GM23338 (cell line): Measurements from ENCODE around the gene CD2. TPM values are rescaled to one million over a fixed set of nuclear protein-coding genes. Genes with fewer than 3 reads are reported as not detected.

ENCODE experiments used
- ATAC-seq: fragments of 200-7000 bp; cut with Tn5 transposase; 3 replicates; pipeline ENCODE4 v1.9.1; 2020
- DNase-seq: peaks from one replicate; pipeline ENCODE4 v3.0.0-alpha.2; 2015; ENCODE audit warnings: low spot score
- H2AFZ ChIP-seq: fragments of 200-600 bp; sonication (generic); 2 replicates; pipeline ENCODE4 v1.8.0; 2016; ENCODE audit warnings: antibody characterized with exemption, mild to moderate bottlenecking, moderate library complexity
- H3F3A ChIP-seq: fragments of 200-600 bp; sonication (generic); replicated peaks from 2 replicates; pipeline ENCODE4 v1.8.0; 2017; ENCODE audit warnings: antibody characterized with exemption, mixed run types, low read depth
- H3K27ac ChIP-seq: fragments of 200-600 bp; sonication (generic); 2 replicates; pipeline ENCODE4 v1.6.1; 2016; ENCODE audit warnings: low read depth
- H3K27me3 ChIP-seq: fragments of 200-600 bp; sonication (generic); 2 replicates; pipeline ENCODE4 v1.8.0; 2016; ENCODE audit warnings: mild to moderate bottlenecking, mixed run types, moderate library complexity; ENCODE audit not compliant: insufficient read depth
- H3K36me3 ChIP-seq: fragments of 200-600 bp; sonication (generic); 2 replicates; pipeline ENCODE4 v1.8.0; 2016; ENCODE audit warnings: mild to moderate bottlenecking; ENCODE audit not compliant: insufficient read depth
- H3K4me1 ChIP-seq: fragments of 200-600 bp; sonication (generic); 2 replicates; pipeline ENCODE4 v1.8.0; 2016; ENCODE audit warnings: mild to moderate bottlenecking, moderate library complexity; ENCODE audit not compliant: insufficient read depth
- H3K4me2 ChIP-seq: fragments of 200-600 bp; sonication (generic); 2 replicates; pipeline ENCODE4 v1.7.1; 2017; ENCODE audit warnings: mixed run types
- H3K4me3 ChIP-seq: fragments of 200-600 bp; sonication (generic); 2 replicates; pipeline ENCODE4 v1.6.1; 2016; ENCODE audit warnings: mixed run types
- H3K79me2 ChIP-seq: fragments of 200-600 bp; sonication (generic); replicated peaks from 2 replicates; pipeline ENCODE4 v1.8.0; 2017; ENCODE audit warnings: mild to moderate bottlenecking; ENCODE audit not compliant: insufficient read depth
- H3K9me2 ChIP-seq: fragments of 200-600 bp; sonication (generic); 2 replicates; pipeline ENCODE4 v1.8.0; 2017; ENCODE audit not compliant: insufficient read depth
- H4K20me1 ChIP-seq: fragments of 200-600 bp; sonication (generic); replicated peaks from 2 replicates; pipeline ENCODE4 v1.8.0; 2017; ENCODE audit warnings: mild to moderate bottlenecking; ENCODE audit not compliant: insufficient read depth
- H3K27ac Mint-ChIP-seq: 2 replicates; pipeline ENCODE4 v1.8.0; 2020; ENCODE audit warnings: inconsistent platforms, mild to moderate bottlenecking, moderate library complexity, mixed read lengths
- H3K27me3 Mint-ChIP-seq: 3 replicates; pipeline ENCODE4 v1.8.0; 2022; ENCODE audit warnings: low read depth, mild to moderate bottlenecking, moderate library complexity, mixed read lengths, inconsistent platforms; ENCODE audit not compliant: insufficient read depth, poor library complexity
- H3K36me3 Mint-ChIP-seq: 3 replicates; pipeline ENCODE4 v1.8.0; 2021; ENCODE audit warnings: low read depth, mild to moderate bottlenecking, inconsistent platforms, moderate library complexity, mixed read lengths
- H3K4me1 Mint-ChIP-seq: 3 replicates; pipeline ENCODE4 v1.8.0; 2020; ENCODE audit warnings: mild to moderate bottlenecking, inconsistent platforms, mixed read lengths
- H3K4me3 Mint-ChIP-seq: 3 replicates; pipeline ENCODE4 v1.8.0; 2021; ENCODE audit warnings: moderate library complexity, mild to moderate bottlenecking, inconsistent platforms, mixed read lengths
- H3K9me3 Mint-ChIP-seq: 3 replicates; pipeline ENCODE4 v1.8.0; 2020; ENCODE audit warnings: moderate library complexity, mild to moderate bottlenecking, inconsistent platforms, mixed read lengths
- CREB1 ChIP-seq: fragments of 250-450 bp; sonication (Bioruptor Pico); IDR thresholded peaks from 2 replicates; pipeline ENCODE4 v1.5.0; 2020; ENCODE audit warnings: low read depth, mild to moderate bottlenecking, moderate library complexity
- EZH2phosphoT487 ChIP-seq: fragments of 200-600 bp; sonication (generic); IDR thresholded peaks from one replicate; pipeline ENCODE4 v1.8.1; 2018; ENCODE audit warnings: antibody characterized with exemption; ENCODE audit not compliant: unreplicated experiment
- JUNB ChIP-seq: IDR thresholded peaks from one replicate; pipeline ENCODE4 v1.6.1; 2016; ENCODE audit warnings: antibody characterized with exemption; ENCODE audit not compliant: unreplicated experiment
- POLR2AphosphoS5 ChIP-seq: IDR thresholded peaks from 2 replicates; pipeline ENCODE4 v1.6.1; 2016; ENCODE audit warnings: antibody characterized with exemption, low read depth
- STAT1 ChIP-seq: IDR thresholded peaks from one replicate; pipeline ENCODE4 v1.6.1; 2016; ENCODE audit warnings: antibody characterized with exemption; ENCODE audit not compliant: unreplicated experiment
- polyA plus RNA-seq: library from polyadenylated mRNA; unstranded; fragments of >200 nt; fragmentation: Nextera tagmentation; extraction: Ambion mirVana; gene quantifications from 2 replicates; pipeline ENCODE4 v1.2.1, GENCODE V29; 2016
- total RNA-seq: library from RNA; depleted of rRNA; stranded (reverse); fragments of >200 nt; shearing (Covaris generic); gene quantifications from 2 replicates; pipeline ENCODE4 v1.2.3, GENCODE V29; 2014
- TF ChIP-seq, protein P1 (sequence below): IDR thresholded peaks from 2 replicates; pipeline ENCODE4 v1.6.1; 2016; ENCODE audit warnings: antibody characterized with exemption
- TF ChIP-seq, protein P2 (sequence below): fragments of 250-450 bp; sonication (Bioruptor Pico); IDR thresholded peaks from 2 replicates; pipeline ENCODE4 v1.5.0; 2020; ENCODE audit warnings: mild to moderate bottlenecking, moderate library complexity
- TF ChIP-seq, protein P3 (sequence below), 2 experiments: fragments of 200-600 bp in 1 of 2; sonication (generic) in 1 of 2; conservative IDR thresholded peaks; 2 replicates each; pipeline versions ENCODE4 v1.5.1 to v1.6.1; 2016 to 2017; ENCODE audit warnings: antibody characterized with exemption in 2 of 2, low read depth in 2 of 2, mild to moderate bottlenecking in 2 of 2, moderate library complexity in 1 of 2

The CD2 gene
- total and polyA plus RNA-seq, 2 experiments from 2014 or later: not detected

DNA sequence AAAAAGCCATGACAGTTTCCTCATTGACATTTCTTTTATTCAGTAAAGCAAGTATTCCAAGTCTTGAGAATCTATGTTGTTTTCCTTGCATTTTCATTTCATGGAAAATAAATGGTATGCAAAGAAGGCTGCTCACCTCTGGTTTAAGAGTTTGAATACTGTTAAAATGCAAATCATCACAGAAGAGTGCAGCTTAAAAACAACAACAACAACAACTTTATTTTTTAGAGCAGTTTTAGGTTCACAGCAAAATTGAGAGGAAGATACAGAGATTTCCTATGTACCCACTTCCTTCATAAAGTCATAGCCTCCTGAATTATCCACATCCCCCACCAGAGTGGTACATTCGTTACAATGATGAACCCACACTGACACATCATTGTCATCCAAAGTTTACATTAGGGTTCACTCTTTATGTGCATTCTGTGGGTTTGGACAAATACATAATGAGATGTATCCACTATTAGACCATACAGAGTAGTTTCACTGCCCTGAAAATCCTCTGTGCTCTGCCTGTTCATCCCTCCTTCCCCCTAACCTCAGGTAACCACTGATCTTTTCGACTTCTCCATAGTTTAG is 39.2 kb downstream of the CD2 start:
- Histone ChIP-seq H3K4me3 (no peak overlapping the region), H3K27me3 (no peaks in the 10 kb centered on the region), H3K4me1 (peaks cover 8% of the 10 kb centered on the region; the same call in 1 of the 2 replicates), H3K36me3 (0 out of 2 replicates have a peak, but pooled peaks cover 4% of the 10 kb centered on the region), H4K20me1 (no peaks in the 10 kb centered on the region), H3K27ac (no peak overlapping the region), H3K79me2 (no peaks in the 10 kb centered on the region), H3K4me2 (no peak overlapping the region), H3F3A (no peaks in the 10 kb centered on the region), H3K9me2 (peaks cover 17% of the 10 kb centered on the region), H2AFZ (no peak overlapping the region)
- no peak for ATAC-seq
- H3K9me3 Mint-ChIP-seq: peaks cover 2% of the 10 kb centered on the region; the same call in 2 of the 3 replicates
- H3K36me3 Mint-ChIP-seq: no peaks in the 10 kb centered on the region
- no peak for DNase-seq
- H3K4me1 Mint-ChIP-seq: peaks cover 12% of the 10 kb centered on the region
- H3K4me3 Mint-ChIP-seq: no peak overlapping the region
- no peak overlapping the region for H3K27ac Mint-ChIP-seq
- H3K27me3 Mint-ChIP-seq: peaks cover 2% of the 10 kb centered on the region
- TF ChIP-seq STAT1 (no peak), POLR2AphosphoS5 (no peak), JUNB (no peak), EZH2phosphoT487 (no peak), CREB1 (no peak)
- TF ChIP-seq, protein P1, sequence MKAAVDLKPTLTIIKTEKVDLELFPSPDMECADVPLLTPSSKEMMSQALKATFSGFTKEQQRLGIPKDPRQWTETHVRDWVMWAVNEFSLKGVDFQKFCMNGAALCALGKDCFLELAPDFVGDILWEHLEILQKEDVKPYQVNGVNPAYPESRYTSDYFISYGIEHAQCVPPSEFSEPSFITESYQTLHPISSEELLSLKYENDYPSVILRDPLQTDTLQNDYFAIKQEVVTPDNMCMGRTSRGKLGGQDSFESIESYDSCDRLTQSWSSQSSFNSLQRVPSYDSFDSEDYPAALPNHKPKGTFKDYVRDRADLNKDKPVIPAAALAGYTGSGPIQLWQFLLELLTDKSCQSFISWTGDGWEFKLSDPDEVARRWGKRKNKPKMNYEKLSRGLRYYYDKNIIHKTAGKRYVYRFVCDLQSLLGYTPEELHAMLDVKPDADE: no peak
- TF ChIP-seq, protein P2, sequence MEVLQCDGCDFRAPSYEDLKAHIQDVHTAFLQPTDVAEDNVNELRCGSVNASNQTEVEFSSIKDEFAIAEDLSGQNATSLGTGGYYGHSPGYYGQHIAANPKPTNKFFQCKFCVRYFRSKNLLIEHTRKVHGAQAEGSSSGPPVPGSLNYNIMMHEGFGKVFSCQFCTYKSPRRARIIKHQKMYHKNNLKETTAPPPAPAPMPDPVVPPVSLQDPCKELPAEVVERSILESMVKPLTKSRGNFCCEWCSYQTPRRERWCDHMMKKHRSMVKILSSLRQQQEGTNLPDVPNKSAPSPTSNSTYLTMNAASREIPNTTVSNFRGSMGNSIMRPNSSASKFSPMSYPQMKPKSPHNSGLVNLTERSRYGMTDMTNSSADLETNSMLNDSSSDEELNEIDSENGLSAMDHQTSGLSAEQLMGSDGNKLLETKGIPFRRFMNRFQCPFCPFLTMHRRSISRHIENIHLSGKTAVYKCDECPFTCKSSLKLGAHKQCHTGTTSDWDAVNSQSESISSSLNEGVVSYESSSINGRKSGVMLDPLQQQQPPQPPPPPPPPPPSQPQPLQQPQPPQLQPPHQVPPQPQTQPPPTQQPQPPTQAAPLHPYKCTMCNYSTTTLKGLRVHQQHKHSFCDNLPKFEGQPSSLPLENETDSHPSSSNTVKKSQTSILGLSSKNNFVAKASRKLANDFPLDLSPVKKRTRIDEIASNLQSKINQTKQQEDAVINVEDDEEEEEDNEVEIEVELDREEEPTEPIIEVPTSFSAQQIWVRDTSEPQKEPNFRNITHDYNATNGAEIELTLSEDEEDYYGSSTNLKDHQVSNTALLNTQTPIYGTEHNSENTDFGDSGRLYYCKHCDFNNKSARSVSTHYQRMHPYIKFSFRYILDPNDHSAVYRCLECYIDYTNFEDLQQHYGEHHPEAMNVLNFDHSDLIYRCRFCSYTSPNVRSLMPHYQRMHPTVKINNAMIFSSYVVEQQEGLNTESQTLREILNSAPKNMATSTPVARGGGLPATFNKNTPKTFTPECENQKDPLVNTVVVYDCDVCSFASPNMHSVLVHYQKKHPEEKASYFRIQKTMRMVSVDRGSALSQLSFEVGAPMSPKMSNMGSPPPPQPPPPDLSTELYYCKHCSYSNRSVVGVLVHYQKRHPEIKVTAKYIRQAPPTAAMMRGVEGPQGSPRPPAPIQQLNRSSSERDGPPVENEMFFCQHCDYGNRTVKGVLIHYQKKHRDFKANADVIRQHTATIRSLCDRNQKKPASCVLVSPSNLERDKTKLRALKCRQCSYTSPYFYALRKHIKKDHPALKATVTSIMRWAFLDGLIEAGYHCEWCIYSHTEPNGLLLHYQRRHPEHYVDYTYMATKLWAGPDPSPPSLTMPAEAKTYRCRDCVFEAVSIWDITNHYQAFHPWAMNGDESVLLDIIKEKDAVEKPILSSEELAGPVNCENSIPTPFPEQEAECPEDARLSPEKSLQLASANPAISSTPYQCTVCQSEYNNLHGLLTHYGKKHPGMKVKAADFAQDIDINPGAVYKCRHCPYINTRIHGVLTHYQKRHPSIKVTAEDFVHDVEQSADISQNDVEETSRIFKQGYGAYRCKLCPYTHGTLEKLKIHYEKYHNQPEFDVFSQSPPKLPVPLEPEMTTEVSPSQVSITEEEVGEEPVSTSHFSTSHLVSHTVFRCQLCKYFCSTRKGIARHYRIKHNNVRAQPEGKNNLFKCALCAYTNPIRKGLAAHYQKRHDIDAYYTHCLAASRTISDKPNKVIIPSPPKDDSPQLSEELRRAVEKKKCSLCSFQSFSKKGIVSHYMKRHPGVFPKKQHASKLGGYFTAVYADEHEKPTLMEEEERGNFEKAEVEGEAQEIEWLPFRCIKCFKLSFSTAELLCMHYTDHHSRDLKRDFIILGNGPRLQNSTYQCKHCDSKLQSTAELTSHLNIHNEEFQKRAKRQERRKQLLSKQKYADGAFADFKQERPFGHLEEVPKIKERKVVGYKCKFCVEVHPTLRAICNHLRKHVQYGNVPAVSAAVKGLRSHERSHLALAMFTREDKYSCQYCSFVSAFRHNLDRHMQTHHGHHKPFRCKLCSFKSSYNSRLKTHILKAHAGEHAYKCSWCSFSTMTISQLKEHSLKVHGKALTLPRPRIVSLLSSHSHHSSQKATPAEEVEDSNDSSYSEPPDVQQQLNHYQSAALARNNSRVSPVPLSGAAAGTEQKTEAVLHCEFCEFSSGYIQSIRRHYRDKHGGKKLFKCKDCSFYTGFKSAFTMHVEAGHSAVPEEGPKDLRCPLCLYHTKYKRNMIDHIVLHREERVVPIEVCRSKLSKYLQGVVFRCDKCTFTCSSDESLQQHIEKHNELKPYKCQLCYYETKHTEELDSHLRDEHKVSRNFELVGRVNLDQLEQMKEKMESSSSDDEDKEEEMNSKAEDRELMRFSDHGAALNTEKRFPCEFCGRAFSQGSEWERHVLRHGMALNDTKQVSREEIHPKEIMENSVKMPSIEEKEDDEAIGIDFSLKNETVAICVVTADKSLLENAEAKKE (CRISPR knock-in tag): no peak
- TF ChIP-seq, protein P3, sequence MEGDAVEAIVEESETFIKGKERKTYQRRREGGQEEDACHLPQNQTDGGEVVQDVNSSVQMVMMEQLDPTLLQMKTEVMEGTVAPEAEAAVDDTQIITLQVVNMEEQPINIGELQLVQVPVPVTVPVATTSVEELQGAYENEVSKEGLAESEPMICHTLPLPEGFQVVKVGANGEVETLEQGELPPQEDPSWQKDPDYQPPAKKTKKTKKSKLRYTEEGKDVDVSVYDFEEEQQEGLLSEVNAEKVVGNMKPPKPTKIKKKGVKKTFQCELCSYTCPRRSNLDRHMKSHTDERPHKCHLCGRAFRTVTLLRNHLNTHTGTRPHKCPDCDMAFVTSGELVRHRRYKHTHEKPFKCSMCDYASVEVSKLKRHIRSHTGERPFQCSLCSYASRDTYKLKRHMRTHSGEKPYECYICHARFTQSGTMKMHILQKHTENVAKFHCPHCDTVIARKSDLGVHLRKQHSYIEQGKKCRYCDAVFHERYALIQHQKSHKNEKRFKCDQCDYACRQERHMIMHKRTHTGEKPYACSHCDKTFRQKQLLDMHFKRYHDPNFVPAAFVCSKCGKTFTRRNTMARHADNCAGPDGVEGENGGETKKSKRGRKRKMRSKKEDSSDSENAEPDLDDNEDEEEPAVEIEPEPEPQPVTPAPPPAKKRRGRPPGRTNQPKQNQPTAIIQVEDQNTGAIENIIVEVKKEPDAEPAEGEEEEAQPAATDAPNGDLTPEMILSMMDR (conservative IDR thresholded peaks at IDR 0.05; ENCODE audit: low read depth in 2 of 2): no peak
